Thyroid gland (tissue), 4 donors: ENCODE data around the gene CLEC4C.
"Not testable (repeated sequence)": the region's sequence is repeated elsewhere in the genome, so short reads cannot be mapped to it uniquely, and the experiment has no call there.

ENCODE experiments used
- CTCF ChIP-seq, 6 experiments: fragments of 200-600 bp in 3 of 6; fragments of 450-650 bp in 3 of 6; sonication (generic) in 3 of 6; IDR thresholded peaks; one replicate each; pipeline ENCODE4 v1.5.1; 2016 to 2019; ENCODE audit warnings: antibody characterized with exemption in 6 of 6, mild to moderate bottlenecking in 2 of 6, inconsistent platforms in 1 of 6, moderate library complexity in 1 of 6
- POLR2A ChIP-seq, 2 donors: fragments of 450-650 bp; IDR thresholded peaks; one replicate each; pipeline ENCODE4 v1.6.1; 2017; ENCODE audit warnings: antibody characterized with exemption in 2 of 2, mild to moderate bottlenecking in 2 of 2, moderate library complexity in 1 of 2

GRCh38 chr12:7788884-7789528, 41.8 kb upstream of the CLEC4C start, which contains the start of gene NANOG:
- TF ChIP-seq POLR2A, CTCF (IDR thresholded peaks at IDR 0.05): not testable (repeated sequence)
